DMS114 treated with DMSO at 0.1 percent for 48 hours (cell line): ENCODE results near the gene KCNT1.
A peak's percentile ranks its signal among the peaks of the same experiment; 100 is the strongest.
"Not testable (repeated sequence)": the region's sequence is repeated elsewhere in the genome, so short reads cannot be mapped to it uniquely, and the experiment has no call there.

Source experiments
- DNase-seq: peaks from one replicate; lab custom pipeline; 2025; ENCODE audit not compliant: unreplicated experiment; lab: John Stamatoyannopoulos, UW

Gene KCNT1

GRCh38 chr9:135701959-135702721, at the start of gene KCNT1:
KCNT1 (plus strand) TSS chr9:135702185; CDS start chr9:135702259, 74 bp downstream.
- DNase-seq, result peak; percentile 10

GRCh38 chr9:135655317-135655716, 46.7 kb upstream of the KCNT1 start:
- no peak for DNase-seq

- no peak for DNase-seq
These were observed 44.6 kb upstream of the KCNT1 start for GRCh38 chr9:135657416-135657815.

- DNase-seq, result no peak
These were observed 42.7 kb upstream of the KCNT1 start for GRCh38 chr9:135659252-135659651.

- no peak for DNase-seq
These were observed 41.6 kb upstream of the KCNT1 start for GRCh38 chr9:135660407-135660806.

GRCh38 chr9:135661816-135662560, 40.0 kb upstream of the KCNT1 start:
- no peak for DNase-seq

GRCh38 chr9:135662758-135663450, 39.1 kb upstream of the KCNT1 start, which contains the start of gene LCN9:
LCN9 (plus strand) TSS chr9:135663309; CDS start chr9:135663322, 13 bp downstream.
- no peak for DNase-seq

GRCh38 chr9:135663451-135663770, 38.6 kb upstream of the KCNT1 start:
- no peak for DNase-seq

- DNase-seq, result no peak
These were observed 38.1 kb upstream of the KCNT1 start for GRCh38 chr9:135663857-135664256.

- DNase-seq, result no peak
These were observed 37.7 kb upstream of the KCNT1 start for GRCh38 chr9:135664266-135664665.

GRCh38 chr9:135664801-135665794, 36.9 kb upstream of the KCNT1 start:
- DNase-seq, result no peak

GRCh38 chr9:135665795-135666189, 36.2 kb upstream of the KCNT1 start:
- no peak for DNase-seq

- DNase-seq, result no peak
These were observed 35.2 kb upstream of the KCNT1 start for GRCh38 chr9:135666534-135667462.

GRCh38 chr9:135667463-135668001, 34.5 kb upstream of the KCNT1 start:
- no peak for DNase-seq

GRCh38 chr9:135669018-135669417, 33.0 kb upstream of the KCNT1 start:
- DNase-seq, result not testable (repeated sequence)

GRCh38 chr9:135669616-135670285, 32.2 kb upstream of the KCNT1 start:
- no peak for DNase-seq

GRCh38 chr9:135670721-135671590, 31.0 kb upstream of the KCNT1 start:
- no peak for DNase-seq

- no peak for DNase-seq
These were observed 30.4 kb upstream of the KCNT1 start for GRCh38 chr9:135671591-135672041.
